Muscle of back (tissue), 11 donors: ENCODE data around the gene UBE2V1. TPM values are rescaled to one million over a fixed set of nuclear protein-coding genes. Genes with fewer than 3 reads are reported as not detected.
"Not testable (repeated sequence)": the region's sequence is repeated elsewhere in the genome, so short reads cannot be mapped to it uniquely, and the experiment has no call there.

Experiments used
- DNase-seq, 3 donors: peaks; one replicate each; pipeline versions ENCODE4 v3.0.0 to v3.0.0-alpha.2; 2013
- polyA plus RNA-seq, 10 donors: library from polyadenylated mRNA; unstranded; fragments of 120-200 nt; gene quantifications; one replicate each; pipeline ENCODE4 v1.2.1, GENCODE V29; 2013; ENCODE audit not compliant: insufficient read length in 10 of 10

The UBE2V1 gene
- polyA plus RNA-seq, 10 donors: 95.0 to 130 (median 121) TPM

- DNase-seq: no peak
Measured at GRCh38 chr20:50140339-50140859, 27.4 kb upstream of the UBE2V1 start.

GRCh38 chr20:50138479-50139393 is 25.8 kb upstream of the UBE2V1 start:
- no peak for DNase-seq

GRCh38 chr20:50138120-50138478 is 25.1 kb upstream of the UBE2V1 start:
- no peak for DNase-seq

- not testable (repeated sequence) for DNase-seq
Measured at GRCh38 chr20:50137702-50138101, 24.8 kb upstream of the UBE2V1 start.

GRCh38 chr20:50136822-50137599 is 24.1 kb upstream of the UBE2V1 start:
- no peak for DNase-seq

- not testable (repeated sequence) for DNase-seq
Measured at GRCh38 chr20:50135157-50135556, 22.2 kb upstream of the UBE2V1 start.

- no peak for DNase-seq
Measured at GRCh38 chr20:50133474-50134217, 20.7 kb upstream of the UBE2V1 start.

- no peak for DNase-seq
Measured at GRCh38 chr20:50133041-50133440, 20.1 kb upstream of the UBE2V1 start.

- no peak for DNase-seq
Measured at GRCh38 chr20:50130995-50131394, 18.0 kb upstream of the UBE2V1 start.

- DNase-seq: no peak
Measured at GRCh38 chr20:50130356-50130723, 17.4 kb upstream of the UBE2V1 start.

GRCh38 chr20:50129662-50130355 is 16.9 kb upstream of the UBE2V1 start:
- DNase-seq: no peak

GRCh38 chr20:50128520-50128905 is 15.6 kb upstream of the UBE2V1 start:
- no peak for DNase-seq

GRCh38 chr20:50127587-50128519 is 14.9 kb upstream of the UBE2V1 start:
- no peak for DNase-seq

- DNase-seq: no peak
Measured at GRCh38 chr20:50126662-50127061, 13.7 kb upstream of the UBE2V1 start.

- no peak for DNase-seq
Measured at GRCh38 chr20:50125279-50125678, 12.3 kb upstream of the UBE2V1 start.

GRCh38 chr20:50124496-50124895 is 11.5 kb upstream of the UBE2V1 start:
- DNase-seq: no peak

- no peak for DNase-seq
Measured at GRCh38 chr20:50123418-50123817, 10.5 kb upstream of the UBE2V1 start.

- no peak for DNase-seq
Measured at GRCh38 chr20:50122763-50123162, 9.8 kb upstream of the UBE2V1 start.

- peak in 1 of 3 donors; percentile 26 for DNase-seq
Measured at GRCh38 chr20:50121858-50122271, 8.9 kb upstream of the UBE2V1 start.
